NCI-H82 treated with DMSO at 0.1 percent for 48 hours (cell line): ENCODE results near the gene TMPRSS3.

ENCODE experiments used
- DNase-seq: peaks from one replicate; lab custom pipeline; 2025; ENCODE audit not compliant: unreplicated experiment; lab: John Stamatoyannopoulos, UW

Gene TMPRSS3

GRCh38 chr21:42338729-42339715, 56.8 kb downstream of the TMPRSS3 start:
- no peak for DNase-seq

DNA sequence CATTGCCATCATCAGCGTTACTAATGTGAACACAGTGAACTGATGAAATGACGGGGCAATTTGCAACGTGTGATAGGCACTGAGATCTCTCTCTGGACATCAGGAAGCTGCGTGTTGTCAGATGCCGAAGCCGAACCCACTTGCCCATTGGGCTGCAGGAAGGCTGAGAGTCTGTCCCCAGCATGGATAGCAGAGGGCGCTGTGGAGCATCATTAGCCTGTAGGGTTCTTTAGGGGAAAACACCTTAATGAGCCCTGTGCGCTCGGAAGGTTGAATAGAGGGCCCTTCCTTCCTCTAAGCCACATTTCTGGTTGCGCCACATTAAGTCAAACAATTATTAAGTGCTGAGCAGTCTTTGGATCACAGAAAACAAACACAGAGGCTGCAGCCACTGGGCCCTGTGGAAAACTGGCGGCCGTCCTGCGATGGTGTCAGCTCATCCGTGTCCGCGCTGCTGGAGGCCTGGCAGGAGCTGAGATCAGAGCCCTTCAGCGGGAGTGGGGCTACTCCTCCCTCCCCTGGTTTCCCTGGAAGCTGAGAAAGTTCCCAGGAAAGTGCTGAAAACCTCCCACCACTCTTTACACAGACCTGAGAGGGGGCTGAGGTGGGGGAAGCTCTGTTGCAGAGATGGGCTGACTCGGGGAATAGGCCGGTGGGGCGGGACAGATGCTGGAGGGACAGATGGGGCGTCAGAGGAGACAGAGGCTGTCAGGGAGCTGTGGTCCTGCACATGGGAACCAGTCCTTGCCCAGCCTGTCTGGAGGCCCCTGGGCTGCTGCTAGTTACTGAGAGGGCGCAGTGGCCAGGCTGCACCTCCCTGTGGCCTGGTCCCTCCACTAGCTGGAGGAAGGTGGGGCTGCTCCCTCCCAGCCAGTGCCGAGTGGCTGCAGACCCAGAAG, 57.8 kb downstream of the TMPRSS3 start:
- peak; percentile 18 for DNase-seq

DNA sequence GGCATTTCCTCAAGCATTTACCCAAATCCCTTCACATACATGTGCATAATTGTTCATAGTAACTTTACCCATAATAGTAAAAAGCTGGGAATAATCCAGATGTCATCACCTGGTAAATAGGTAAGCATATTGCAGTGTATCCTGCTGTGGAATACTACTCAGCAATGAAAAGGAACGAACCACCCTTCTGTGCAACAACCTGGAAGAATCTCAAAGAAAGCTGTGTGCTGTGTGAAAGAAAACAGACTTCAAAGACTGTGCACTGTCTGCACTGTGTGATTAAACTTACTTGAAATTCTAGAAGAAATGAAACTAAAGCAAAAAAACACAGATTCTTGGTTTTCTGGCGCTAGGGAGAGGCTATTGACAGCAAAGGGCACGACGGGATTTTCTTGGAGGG, 58.6 kb downstream of the TMPRSS3 start:
- no peak for DNase-seq

DNA sequence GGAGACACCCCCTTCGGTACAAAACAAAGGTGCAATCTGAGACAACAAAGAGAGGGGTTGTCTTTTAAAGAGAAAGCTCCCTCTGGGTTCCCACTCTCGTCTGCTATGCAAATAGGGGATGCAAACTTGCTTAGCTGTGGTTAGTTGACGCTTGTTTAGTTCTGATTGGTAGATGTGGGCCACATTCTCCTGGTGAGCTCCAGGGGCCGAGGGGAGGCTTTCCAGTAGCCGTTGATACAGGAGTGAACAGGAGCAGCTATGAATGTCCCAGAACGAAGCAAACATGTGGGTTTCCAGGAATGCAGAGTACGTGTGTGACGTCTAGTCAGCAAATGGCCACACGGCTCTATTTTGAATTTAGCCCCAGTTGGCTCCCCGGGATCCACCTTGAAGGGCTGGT, 59.8 kb downstream of the TMPRSS3 start:
- DNase-seq = no peak

GRCh38 chr21:42332557-42333317, 63.1 kb downstream of the TMPRSS3 start:
- no peak for DNase-seq

GRCh38 chr21:42331660-42332059, 64.2 kb downstream of the TMPRSS3 start:
- DNase-seq = no peak

GRCh38 chr21:42330380-42331371, 65.2 kb downstream of the TMPRSS3 start:
- DNase-seq = no peak

DNA sequence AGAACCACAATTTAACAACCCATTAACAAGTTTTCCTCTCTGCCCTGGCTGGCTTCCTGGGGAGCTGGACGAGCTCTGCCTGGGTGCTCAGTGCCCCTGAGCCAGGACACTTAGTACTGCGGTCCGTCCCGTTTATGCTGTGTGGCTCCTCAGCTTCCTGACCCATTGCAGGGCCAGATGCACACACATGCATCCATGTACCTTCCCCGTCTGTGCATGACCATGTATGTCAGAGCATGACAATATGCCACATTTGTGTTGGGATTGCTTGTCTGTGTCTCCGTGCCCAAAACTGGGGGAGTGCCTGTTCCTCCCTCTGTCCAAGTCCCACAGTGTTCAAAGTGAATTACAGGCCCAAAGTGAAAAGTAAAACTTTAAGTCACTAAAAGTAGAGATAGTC, 71.0 kb downstream of the TMPRSS3 start:
- DNase-seq = no peak
